ENCODE results near the gene PABPC4L. TPM values are rescaled to one million over a fixed set of nuclear protein-coding genes. Genes with fewer than 3 reads are reported as not detected.
"Not testable (repeated sequence)": the region's sequence is repeated elsewhere in the genome, so short reads cannot be mapped to it uniquely, and the experiment has no call there.

Gene PABPC4L
- total and polyA plus RNA-seq, 8 donors: 0.06 to 0.56 (median 0.21) TPM

DNA sequence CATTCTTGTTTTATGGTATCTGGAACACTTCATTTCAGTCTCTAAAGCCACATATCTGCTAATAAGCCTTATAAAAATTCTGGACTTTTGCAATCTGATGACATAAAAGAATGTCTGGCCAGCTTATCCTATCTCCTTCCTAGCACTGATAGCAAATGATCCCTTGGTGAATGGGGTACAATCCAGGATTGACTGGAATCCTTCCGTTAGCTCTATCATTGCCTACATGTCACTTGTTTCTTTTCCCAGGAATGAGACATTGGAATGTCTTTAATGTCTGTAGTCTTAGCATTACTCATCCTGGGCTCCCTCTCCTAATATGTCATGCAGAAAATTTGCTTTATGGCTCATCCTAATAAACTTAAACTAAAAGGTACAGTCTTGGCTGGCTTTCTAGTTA lies 14.8 kb upstream of the PABPC4L start:
- ATAC-seq: no peak
- intact Hi-C loops (cut with DNase I): no loop called here
- Histone ChIP-seq H3K4me1 (no peaks in the 10 kb centered on the region), H3K4me3 (no peak overlapping the region), H3K36me3 (no peaks in the 10 kb centered on the region), H3K27ac (no peak overlapping the region), H3K9me3 (no peaks in the 10 kb centered on the region), H3K27me3 (no peaks in the 10 kb centered on the region)
- TF ChIP-seq, protein P1, sequence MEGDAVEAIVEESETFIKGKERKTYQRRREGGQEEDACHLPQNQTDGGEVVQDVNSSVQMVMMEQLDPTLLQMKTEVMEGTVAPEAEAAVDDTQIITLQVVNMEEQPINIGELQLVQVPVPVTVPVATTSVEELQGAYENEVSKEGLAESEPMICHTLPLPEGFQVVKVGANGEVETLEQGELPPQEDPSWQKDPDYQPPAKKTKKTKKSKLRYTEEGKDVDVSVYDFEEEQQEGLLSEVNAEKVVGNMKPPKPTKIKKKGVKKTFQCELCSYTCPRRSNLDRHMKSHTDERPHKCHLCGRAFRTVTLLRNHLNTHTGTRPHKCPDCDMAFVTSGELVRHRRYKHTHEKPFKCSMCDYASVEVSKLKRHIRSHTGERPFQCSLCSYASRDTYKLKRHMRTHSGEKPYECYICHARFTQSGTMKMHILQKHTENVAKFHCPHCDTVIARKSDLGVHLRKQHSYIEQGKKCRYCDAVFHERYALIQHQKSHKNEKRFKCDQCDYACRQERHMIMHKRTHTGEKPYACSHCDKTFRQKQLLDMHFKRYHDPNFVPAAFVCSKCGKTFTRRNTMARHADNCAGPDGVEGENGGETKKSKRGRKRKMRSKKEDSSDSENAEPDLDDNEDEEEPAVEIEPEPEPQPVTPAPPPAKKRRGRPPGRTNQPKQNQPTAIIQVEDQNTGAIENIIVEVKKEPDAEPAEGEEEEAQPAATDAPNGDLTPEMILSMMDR (IDR thresholded peaks at IDR 0.05): no peak
- DNase-seq: no peak
- WGBS, 2 donors: 59 to 66% methylated on average over 1 of the region's 1 CpG
- no peak for FAIRE-seq

- DNase-seq: no peak
- Histone ChIP-seq H3K9me3 (no peaks in the 10 kb centered on the region), H3K27me3 (no peaks in the 10 kb centered on the region), H3K4me1 (no peaks in the 10 kb centered on the region), H3K36me3 (no peaks in the 10 kb centered on the region), H3K4me3 (no peak overlapping the region), H3K27ac (no peak overlapping the region)
- intact Hi-C loops (cut with DNase I): no loop called here
- no peak for ATAC-seq
- no peak for FAIRE-seq
- WGBS, 2 donors: 43 to 44% methylated on average over 2 of the region's 2 CpGs
- TF ChIP-seq, protein P1 (IDR thresholded peaks at IDR 0.05): no peak
Measured at GRCh38 chr4:134215620-134216344, 14.2 kb upstream of the PABPC4L start.

DNA sequence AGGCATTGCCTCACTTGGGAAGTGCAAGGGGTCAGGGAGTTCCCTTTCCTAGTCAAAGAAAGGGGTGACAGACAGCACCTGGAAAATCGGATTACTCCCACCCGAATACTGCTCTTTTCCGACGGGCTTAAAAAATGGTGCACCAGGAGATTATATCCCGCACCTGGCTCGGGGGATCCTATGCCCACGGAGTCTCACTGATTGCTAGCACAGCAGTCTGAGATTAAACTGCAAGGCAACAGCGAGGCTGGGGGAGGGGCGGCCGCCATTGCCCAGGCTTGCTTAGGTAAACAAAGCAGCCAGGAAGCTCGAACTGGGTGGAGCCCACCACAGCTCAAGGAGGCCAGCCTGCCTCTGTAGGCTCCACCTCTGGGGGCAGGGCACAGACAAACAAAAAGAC lies 6.4 kb upstream of the PABPC4L start:
- H3K36me3 ChIP-seq; H3K4me1 ChIP-seq; H3K27me3 ChIP-seq; FAIRE-seq; H3K9me3 ChIP-seq; ATAC-seq; H3K4me3 ChIP-seq; H3K27ac ChIP-seq; intact Hi-C loops (cut with DNase I): not testable (repeated sequence)
- 85 to 91% methylated on average over 11 of the region's 11 CpGs for WGBS, 2 donors
- peak in 1 of 6 donors; percentile 11 for DNase-seq

DNA sequence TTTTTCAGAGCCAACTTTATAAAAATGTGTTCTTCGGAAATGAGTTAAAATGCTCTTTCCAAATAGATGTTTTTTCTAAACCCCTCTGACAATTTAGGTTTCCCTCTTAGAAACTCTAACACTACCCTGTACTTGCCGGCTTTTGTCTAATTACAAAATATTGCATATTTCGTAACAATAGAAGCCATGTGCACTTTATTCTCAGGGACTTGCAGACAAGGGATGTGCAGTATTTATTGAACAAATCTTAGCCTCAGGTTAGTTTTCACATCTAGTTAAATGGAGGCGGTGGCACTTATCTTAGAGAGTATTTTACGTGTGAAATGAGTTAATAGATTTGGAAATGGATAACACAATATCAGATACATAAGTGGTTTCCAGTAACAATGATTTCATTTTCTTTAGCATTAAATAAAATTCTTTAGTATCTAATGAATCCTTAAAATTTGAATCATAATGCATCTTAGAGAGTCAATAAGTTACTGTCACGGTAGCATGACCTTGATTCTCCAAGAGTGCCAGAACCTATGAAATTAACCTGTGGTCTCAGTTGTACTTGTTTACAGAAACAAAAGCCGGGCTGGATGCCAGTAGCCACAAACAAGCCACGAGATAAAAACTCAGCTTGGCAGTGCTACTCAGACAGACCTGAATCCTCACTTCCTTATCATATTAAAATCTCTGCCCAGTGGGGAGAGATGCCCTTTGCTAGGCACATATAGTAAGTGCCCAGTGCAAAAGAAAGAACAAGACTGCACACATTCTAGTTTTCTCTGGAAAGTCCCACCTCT lies 772 bp upstream of the PABPC4L start:
- H3K27ac ChIP-seq: no peak overlapping the region
- H3K36me3 ChIP-seq: no peaks in the 10 kb centered on the region
- H3K4me1 ChIP-seq: no peaks in the 10 kb centered on the region
- WGBS, 2 donors: 27 to 33% methylated on average over 8 of the region's 8 CpGs
- no peaks in the 10 kb centered on the region for H3K9me3 ChIP-seq
- ATAC-seq (peak in 1 of 4 donors; percentile 35), DNase-seq (no peak), FAIRE-seq (no peak)
- TF ChIP-seq, protein P1 (IDR thresholded peaks at IDR 0.05): no peak
- H3K27me3 ChIP-seq: no peaks in the 10 kb centered on the region
- H3K4me3 ChIP-seq: no peak overlapping the region
- intact Hi-C loops (cut with DNase I): no loop called here

- intact Hi-C loops (cut with DNase I): no loop called here
- H3K27me3 ChIP-seq: peaks cover 0 to 7% (median 0%) of the 10 kb centered on the region in 4 donors
- DNase-seq (peak in 2 of 6 donors; percentile 32 to 44), FAIRE-seq (no peak), ATAC-seq (peak in 2 of 4 donors; percentile 10 to 33)
- no peaks in the 10 kb centered on the region for H3K36me3 ChIP-seq
- H3K4me1 ChIP-seq: no peaks in the 10 kb centered on the region
- no peak overlapping the region for H3K27ac ChIP-seq
- WGBS, 2 donors: 76 to 80% methylated on average over 10 of the region's 10 CpGs
- TF ChIP-seq, protein P1 (IDR thresholded peaks at IDR 0.05): no peak
- no peaks in the 10 kb centered on the region for H3K9me3 ChIP-seq
- H3K4me3 ChIP-seq: peak overlapping the region in 3 of 4 donors; percentile 45 to 49 (median 45)
Measured at GRCh38 chr4:134200811-134201215, 776 bp downstream of the PABPC4L start.
